DND-41 (cell line): ENCODE data around the gene OPTC.
A peak's percentile ranks its signal among the peaks of the same experiment; 100 is the strongest.

ENCODE experiments used
- ATAC-seq: fragments of 200-7000 bp; cut with Tn5 transposase; 3 replicates; pipeline ENCODE4 v1.9.1; 2021; ENCODE audit warnings: low read depth; ENCODE audit not compliant: insufficient read depth
- DNase-seq: peaks from one replicate; pipeline ENCODE4 v3.0.0-alpha.2; 2020
- H2AFZ ChIP-seq: 2 replicates; pipeline ENCODE4 v1.6.0; 2012; ENCODE audit warnings: low read depth, low read length
- H3K27ac ChIP-seq: 2 replicates; pipeline ENCODE4 v1.5.1; 2012; ENCODE audit warnings: low read length, inconsistent platforms
- H3K27me3 ChIP-seq: fragments of 200-600 bp; sonication (generic); 2 replicates; pipeline ENCODE4 v1.6.0; 2012; ENCODE audit warnings: low read length, mild to moderate bottlenecking, inconsistent platforms; ENCODE audit not compliant: insufficient read depth, poor library complexity
- H3K36me3 ChIP-seq: 2 replicates; pipeline ENCODE4 v1.5.1; 2012; ENCODE audit warnings: low read length, inconsistent platforms; ENCODE audit not compliant: insufficient read depth
- H3K4me1 ChIP-seq: 2 replicates; pipeline ENCODE4 v1.5.1; 2012; ENCODE audit warnings: mild to moderate bottlenecking, low read length; ENCODE audit not compliant: insufficient read depth
- H3K4me2 ChIP-seq: 2 replicates; pipeline ENCODE4 v1.6.0; 2012; ENCODE audit warnings: mild to moderate bottlenecking, moderate library complexity, low read length, inconsistent platforms; ENCODE audit not compliant: insufficient read depth
- H3K4me3 ChIP-seq, 2 experiments: fragments of 200-600 bp in 1 of 2; shearing (Covaris generic) in 1 of 2; 2 replicates each; pipeline ENCODE4 v1.5.1; 2012 to 2016; ENCODE audit warnings: inconsistent platforms in 2 of 2, low read length in 2 of 2, mild to moderate bottlenecking in 2 of 2, low read depth in 1 of 2, moderate library complexity in 1 of 2
- H3K79me2 ChIP-seq: 2 replicates; pipeline ENCODE4 v1.6.0; 2012; ENCODE audit warnings: low read length, inconsistent platforms; ENCODE audit not compliant: insufficient read depth
- H3K9ac ChIP-seq: 2 replicates; pipeline ENCODE4 v1.6.0; 2012; ENCODE audit warnings: low read depth, mild to moderate bottlenecking, inconsistent platforms, low read length, moderate library complexity
- H3K9me3 ChIP-seq: 2 replicates; pipeline ENCODE4 v1.5.1; 2012; ENCODE audit warnings: low read length, moderate library complexity, mild to moderate bottlenecking, inconsistent platforms; ENCODE audit not compliant: insufficient read depth, severe bottlenecking
- H4K20me1 ChIP-seq: 2 replicates; pipeline ENCODE4 v1.6.0; 2012; ENCODE audit warnings: low read length; ENCODE audit not compliant: insufficient read depth
- CTCF ChIP-seq: IDR thresholded peaks from 2 replicates; pipeline ENCODE4 v1.5.1; 2012; ENCODE audit warnings: borderline replicate concordance, low read length, moderate library complexity, mild to moderate bottlenecking; ENCODE audit not compliant: poor library complexity, severe bottlenecking; ENCODE audit errors: extremely low read depth
- EZH2 ChIP-seq: IDR thresholded peaks from 3 replicates; pipeline ENCODE4 v1.6.1; 2012; ENCODE audit warnings: borderline replicate concordance, low read depth, mild to moderate bottlenecking, moderate library complexity, low read length, inconsistent platforms; ENCODE audit not compliant: severe bottlenecking

OPTC gene

GRCh38 chr1:203511930-203512329, 18.0 kb downstream of the OPTC start:
- Histone ChIP-seq H3K4me2 (no peak overlapping the region), H3K79me2 (no peaks in the 10 kb centered on the region), H3K27me3 (peaks cover 4% of the 10 kb centered on the region), H3K36me3 (no peaks in the 10 kb centered on the region), H3K4me3 (no peak overlapping the region), H3K27ac (no peak overlapping the region), H3K4me1 (no peaks in the 10 kb centered on the region), H3K9ac (no peak overlapping the region), H4K20me1 (no peaks in the 10 kb centered on the region), H2AFZ (no peak overlapping the region), H3K9me3 (no peaks in the 10 kb centered on the region)
- DNase-seq (no peak), ATAC-seq (no peak)
- TF ChIP-seq EZH2 (no peak), CTCF (no peak)

GRCh38 chr1:203512517-203512847, 18.5 kb downstream of the OPTC start:
- H3K9ac ChIP-seq: no peak overlapping the region
- no peak for DNase-seq
- no peak overlapping the region for H3K4me2 ChIP-seq

GRCh38 chr1:203512848-203513584, 19.1 kb downstream of the OPTC start:
- Histone ChIP-seq H4K20me1 (no peaks in the 10 kb centered on the region), H3K4me2 (no peak overlapping the region), H2AFZ (no peak overlapping the region), H3K9me3 (no peaks in the 10 kb centered on the region), H3K4me1 (no peaks in the 10 kb centered on the region), H3K9ac (no peak overlapping the region), H3K79me2 (no peaks in the 10 kb centered on the region), H3K4me3 (no peak overlapping the region), H3K36me3 (no peaks in the 10 kb centered on the region), H3K27me3 (peaks cover 4% of the 10 kb centered on the region), H3K27ac (no peak overlapping the region)
- ATAC-seq: peak; percentile 60; the same call in 2 of the 3 replicates
- no peak for DNase-seq
- TF ChIP-seq EZH2: no peak
- no peak for TF ChIP-seq CTCF

More at GRCh38 chr1:203512517-203512847, 18.5 kb downstream of the OPTC start:
- no peak for ATAC-seq
- H4K20me1 ChIP-seq: no peaks in the 10 kb centered on the region
- H3K4me1 ChIP-seq: no peaks in the 10 kb centered on the region
- H3K27ac ChIP-seq: no peak overlapping the region
- H3K4me3 ChIP-seq: no peak overlapping the region
- H3K36me3 ChIP-seq: no peaks in the 10 kb centered on the region
- no peak overlapping the region for H2AFZ ChIP-seq
- TF ChIP-seq CTCF (no peak), EZH2 (no peak)
- H3K79me2 ChIP-seq: no peaks in the 10 kb centered on the region
- no peaks in the 10 kb centered on the region for H3K9me3 ChIP-seq
- H3K27me3 ChIP-seq: peaks cover 4% of the 10 kb centered on the region

- ATAC-seq (no peak), DNase-seq (no peak)
- peaks cover 4% of the 10 kb centered on the region for H3K27me3 ChIP-seq
- H3K36me3 ChIP-seq: no peaks in the 10 kb centered on the region
- H2AFZ ChIP-seq: no peak overlapping the region
- H3K9me3 ChIP-seq: no peaks in the 10 kb centered on the region
- no peak overlapping the region for H3K27ac ChIP-seq
- no peak overlapping the region for H3K4me2 ChIP-seq
- no peak overlapping the region for H3K4me3 ChIP-seq
- TF ChIP-seq CTCF (no peak), EZH2 (no peak)
- H3K9ac ChIP-seq: no peak overlapping the region
- no peaks in the 10 kb centered on the region for H3K79me2 ChIP-seq
- no peaks in the 10 kb centered on the region for H4K20me1 ChIP-seq
- no peaks in the 10 kb centered on the region for H3K4me1 ChIP-seq
Observed at GRCh38 chr1:203513585-203514031, 19.7 kb downstream of the OPTC start.
